Measurements from ENCODE around the gene HIBADH.

DNA sequence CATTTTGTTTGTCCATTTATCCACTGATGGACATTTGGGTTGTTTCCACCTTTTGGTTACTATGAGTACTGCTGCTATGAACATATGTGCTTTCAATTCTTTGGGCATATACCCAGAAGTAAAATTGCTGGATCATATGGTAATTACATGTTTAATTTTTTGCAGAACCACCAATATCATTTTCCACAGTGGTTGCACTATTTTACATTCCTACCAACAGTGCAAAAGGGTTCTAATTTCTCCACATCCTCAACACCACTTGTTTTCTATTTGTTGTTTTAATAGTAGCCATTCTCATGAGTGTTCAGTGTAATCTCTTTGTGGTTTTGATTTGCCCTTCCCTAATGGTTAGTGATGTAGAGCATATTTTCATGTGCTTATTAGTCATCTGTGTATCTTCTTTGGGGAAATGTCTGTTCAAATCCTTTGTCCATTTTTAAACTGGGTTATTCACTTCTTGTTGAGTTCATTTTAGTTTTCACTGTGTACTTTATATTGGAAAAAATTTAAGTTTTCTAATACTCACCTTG, 101.9 kb downstream of the HIBADH start:
- TF ChIP-seq, protein P1, sequence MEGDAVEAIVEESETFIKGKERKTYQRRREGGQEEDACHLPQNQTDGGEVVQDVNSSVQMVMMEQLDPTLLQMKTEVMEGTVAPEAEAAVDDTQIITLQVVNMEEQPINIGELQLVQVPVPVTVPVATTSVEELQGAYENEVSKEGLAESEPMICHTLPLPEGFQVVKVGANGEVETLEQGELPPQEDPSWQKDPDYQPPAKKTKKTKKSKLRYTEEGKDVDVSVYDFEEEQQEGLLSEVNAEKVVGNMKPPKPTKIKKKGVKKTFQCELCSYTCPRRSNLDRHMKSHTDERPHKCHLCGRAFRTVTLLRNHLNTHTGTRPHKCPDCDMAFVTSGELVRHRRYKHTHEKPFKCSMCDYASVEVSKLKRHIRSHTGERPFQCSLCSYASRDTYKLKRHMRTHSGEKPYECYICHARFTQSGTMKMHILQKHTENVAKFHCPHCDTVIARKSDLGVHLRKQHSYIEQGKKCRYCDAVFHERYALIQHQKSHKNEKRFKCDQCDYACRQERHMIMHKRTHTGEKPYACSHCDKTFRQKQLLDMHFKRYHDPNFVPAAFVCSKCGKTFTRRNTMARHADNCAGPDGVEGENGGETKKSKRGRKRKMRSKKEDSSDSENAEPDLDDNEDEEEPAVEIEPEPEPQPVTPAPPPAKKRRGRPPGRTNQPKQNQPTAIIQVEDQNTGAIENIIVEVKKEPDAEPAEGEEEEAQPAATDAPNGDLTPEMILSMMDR (IDR thresholded peaks at IDR 0.05) = no peak
- TF ChIP-seq POLR2A (IDR thresholded peaks at IDR 0.05) = no peak
